ENCODE measurements around the gene FAM184A. TPM values are rescaled to one million over a fixed set of nuclear protein-coding genes. Genes with fewer than 3 reads are reported as not detected.

The FAM184A gene
- total and polyA plus RNA-seq, 12 donors = 0.91 to 5.2 (median 2.7) TPM

GRCh38 chr6:119063491-119063890, 15.0 kb downstream of the FAM184A start:
- WGBS, 4 donors = 77 to 88% (median 84%) methylated on average over 5 of the region's 5 CpGs
- no peak overlapping the region for H3K27ac ChIP-seq
- no peaks in the 10 kb centered on the region for H3K27me3 ChIP-seq
- no peaks in the 10 kb centered on the region for H3K4me1 ChIP-seq (replicated peaks in 1 of 2)
- no peak for DNase-seq
- no peaks in the 10 kb centered on the region for H3K9me3 ChIP-seq (replicated peaks in 1 of 3)
- H3K36me3 ChIP-seq (replicated peaks in 1 of 2) = no peaks in the 10 kb centered on the region
- H3K4me3 ChIP-seq = no peak overlapping the region
- TF ChIP-seq POLR2A (IDR thresholded peaks at IDR 0.05) (no peak), CTCF (IDR thresholded peaks at IDR 0.05) (no peak)
- intact Hi-C loops (cut with DNase I) = no loop called here

- H3K36me3 ChIP-seq (replicated peaks in 1 of 2) = no peaks in the 10 kb centered on the region
- WGBS, 4 donors = 91 to 96% (median 93%) methylated on average over 3 of the region's 3 CpGs
- H3K27ac ChIP-seq = no peak overlapping the region
- no peak overlapping the region for H3K4me3 ChIP-seq
- H3K27me3 ChIP-seq = no peaks in the 10 kb centered on the region
- H3K4me1 ChIP-seq (replicated peaks in 1 of 2) = no peaks in the 10 kb centered on the region
- TF ChIP-seq POLR2A (IDR thresholded peaks at IDR 0.05) (no peak), CTCF (IDR thresholded peaks at IDR 0.05) (no peak)
- peak in 1 of 7 donors; percentile 38 for DNase-seq
- intact Hi-C loops (cut with DNase I) = no loop called here
- no peaks in the 10 kb centered on the region for H3K9me3 ChIP-seq (replicated peaks in 1 of 3)
Observed at GRCh38 chr6:119061215-119061614, 17.2 kb downstream of the FAM184A start.

- TF ChIP-seq CTCF (IDR thresholded peaks at IDR 0.05) (no peak), POLR2A (IDR thresholded peaks at IDR 0.05) (no peak)
- H3K36me3 ChIP-seq (replicated peaks in 1 of 2) = no peaks in the 10 kb centered on the region
- no peak overlapping the region for H3K27ac ChIP-seq
- intact Hi-C loops (cut with DNase I) = no loop called here
- no peaks in the 10 kb centered on the region for H3K9me3 ChIP-seq (replicated peaks in 1 of 3)
- 87 to 91% (median 89%) methylated on average over 4 of the region's 4 CpGs for WGBS, 4 donors
- no peak overlapping the region for H3K4me3 ChIP-seq
- DNase-seq = no peak
- H3K4me1 ChIP-seq (replicated peaks in 1 of 2) = no peaks in the 10 kb centered on the region
- H3K27me3 ChIP-seq = no peaks in the 10 kb centered on the region
Observed at GRCh38 chr6:119060255-119060907, 18.1 kb downstream of the FAM184A start.

- H3K27ac ChIP-seq = no peak overlapping the region
- no peak overlapping the region for H3K4me3 ChIP-seq
- WGBS, 4 donors = 82 to 90% (median 85%) methylated on average over 1 of the region's 1 CpG
- intact Hi-C loops (cut with DNase I) = no loop called here
- H3K9me3 ChIP-seq (replicated peaks in 1 of 3) = no peaks in the 10 kb centered on the region
- H3K27me3 ChIP-seq = no peaks in the 10 kb centered on the region
- TF ChIP-seq POLR2A (IDR thresholded peaks at IDR 0.05) = no peak
- no peak for TF ChIP-seq CTCF (IDR thresholded peaks at IDR 0.05)
- no peaks in the 10 kb centered on the region for H3K36me3 ChIP-seq (replicated peaks in 1 of 2)
- H3K4me1 ChIP-seq (replicated peaks in 1 of 2) = no peaks in the 10 kb centered on the region
- DNase-seq = no peak
Observed at GRCh38 chr6:119055069-119055468, 23.4 kb downstream of the FAM184A start.
